ENCODE measurements around the gene KCNH8.

GRCh38 chr3:19392150-19392549 is 243.8 kb downstream of the KCNH8 start:
- no peak for TF ChIP-seq POLR2A (IDR thresholded peaks at IDR 0.05; ENCODE audit: extremely low read depth, insufficient read length)
- TF ChIP-seq, protein P1, sequence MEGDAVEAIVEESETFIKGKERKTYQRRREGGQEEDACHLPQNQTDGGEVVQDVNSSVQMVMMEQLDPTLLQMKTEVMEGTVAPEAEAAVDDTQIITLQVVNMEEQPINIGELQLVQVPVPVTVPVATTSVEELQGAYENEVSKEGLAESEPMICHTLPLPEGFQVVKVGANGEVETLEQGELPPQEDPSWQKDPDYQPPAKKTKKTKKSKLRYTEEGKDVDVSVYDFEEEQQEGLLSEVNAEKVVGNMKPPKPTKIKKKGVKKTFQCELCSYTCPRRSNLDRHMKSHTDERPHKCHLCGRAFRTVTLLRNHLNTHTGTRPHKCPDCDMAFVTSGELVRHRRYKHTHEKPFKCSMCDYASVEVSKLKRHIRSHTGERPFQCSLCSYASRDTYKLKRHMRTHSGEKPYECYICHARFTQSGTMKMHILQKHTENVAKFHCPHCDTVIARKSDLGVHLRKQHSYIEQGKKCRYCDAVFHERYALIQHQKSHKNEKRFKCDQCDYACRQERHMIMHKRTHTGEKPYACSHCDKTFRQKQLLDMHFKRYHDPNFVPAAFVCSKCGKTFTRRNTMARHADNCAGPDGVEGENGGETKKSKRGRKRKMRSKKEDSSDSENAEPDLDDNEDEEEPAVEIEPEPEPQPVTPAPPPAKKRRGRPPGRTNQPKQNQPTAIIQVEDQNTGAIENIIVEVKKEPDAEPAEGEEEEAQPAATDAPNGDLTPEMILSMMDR (IDR thresholded peaks at IDR 0.05; ENCODE audit: low read depth, low read length) = no peak
- TF ChIP-seq, protein P2, sequence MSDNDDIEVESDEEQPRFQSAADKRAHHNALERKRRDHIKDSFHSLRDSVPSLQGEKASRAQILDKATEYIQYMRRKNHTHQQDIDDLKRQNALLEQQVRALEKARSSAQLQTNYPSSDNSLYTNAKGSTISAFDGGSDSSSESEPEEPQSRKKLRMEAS (IDR thresholded peaks at IDR 0.05; ENCODE audit: low read depth, low read length) = no peak
